Liver (tissue), 9 donors: Measurements from ENCODE around the gene SMAD9. TPM values are rescaled to one million over a fixed set of nuclear protein-coding genes. Genes with fewer than 3 reads are reported as not detected.

ENCODE experiments used
- DNase-seq: peaks from one replicate; pipeline ENCODE4 v3.0.0-alpha.2; 2017; ENCODE audit warnings: low spot score
- H3K27ac ChIP-seq, 2 donors: one replicate each; pipeline ENCODE4 v1.7.0; 2013; ENCODE audit warnings: inconsistent platforms in 2 of 2, low read length in 2 of 2, control low read depth in 1 of 2, low read depth in 1 of 2, mild to moderate bottlenecking in 1 of 2
- H3K27me3 ChIP-seq, 4 donors: one replicate each; pipeline versions ENCODE4 v1.6.1 to v1.7.0; 2013; ENCODE audit warnings: low read length in 3 of 4, inconsistent platforms in 1 of 4, mild to moderate bottlenecking in 1 of 4, moderate library complexity in 1 of 4; ENCODE audit not compliant: control insufficient read depth in 4 of 4, insufficient read depth in 4 of 4
- H3K36me3 ChIP-seq, 4 donors: one replicate each; pipeline versions ENCODE4 v1.6.1 to v1.7.0; 2013; ENCODE audit warnings: low read length in 3 of 4, mild to moderate bottlenecking in 3 of 4, low read depth in 1 of 4, moderate library complexity in 1 of 4; ENCODE audit not compliant: control insufficient read depth in 4 of 4, insufficient read depth in 3 of 4
- H3K4me1 ChIP-seq, 4 donors: one replicate each; pipeline versions ENCODE4 v1.6.1 to v1.7.0; 2013; ENCODE audit warnings: low read length in 3 of 4, mild to moderate bottlenecking in 3 of 4, moderate library complexity in 1 of 4; ENCODE audit not compliant: control insufficient read depth in 4 of 4, insufficient read depth in 4 of 4
- H3K4me3 ChIP-seq, 3 donors: one replicate each; pipeline versions ENCODE4 v1.6.1 to v1.7.0; 2013; ENCODE audit warnings: low read length in 3 of 3, control low read depth in 1 of 3, low read depth in 1 of 3, mild to moderate bottlenecking in 1 of 3
- H3K9ac ChIP-seq, 2 donors: one replicate each; pipeline ENCODE4 v1.7.0; 2013; ENCODE audit warnings: low read length in 2 of 2, mild to moderate bottlenecking in 2 of 2, moderate library complexity in 2 of 2, control low read depth in 1 of 2, low read depth in 1 of 2
- H3K9me3 ChIP-seq, 4 donors: one replicate each; pipeline versions ENCODE4 v1.6.1 to v1.7.0; 2013; ENCODE audit warnings: low read length in 3 of 4; ENCODE audit not compliant: control insufficient read depth in 4 of 4
- ATF3 ChIP-seq: IDR thresholded peaks from 2 replicates; pipeline ENCODE4 v1.6.1; 2016; ENCODE audit warnings: antibody characterized with exemption
- CTCF ChIP-seq: fragments of 150-350 bp; IDR thresholded peaks from 2 replicates; pipeline ENCODE4 v1.5.1; 2017; ENCODE audit warnings: improper control_type of control experiment, low read depth, low read length; ENCODE audit not compliant: missing input control
- EGR1 ChIP-seq, 2 donors: IDR thresholded peaks; 2 replicates each; pipeline ENCODE4 v1.6.1; 2016 to 2018; ENCODE audit warnings: antibody characterized with exemption in 2 of 2, low read depth in 2 of 2
- FOXA1 ChIP-seq: IDR thresholded peaks from 2 replicates; pipeline ENCODE4 v1.6.1; 2016; ENCODE audit warnings: antibody characterized with exemption
- GABPA ChIP-seq, 2 donors: IDR thresholded peaks in 1 of 2; conservative IDR thresholded peaks in 1 of 2; 2 replicates each; pipeline ENCODE4 v1.6.1; 2016; ENCODE audit warnings: antibody characterized with exemption in 2 of 2, mild to moderate bottlenecking in 1 of 2, moderate library complexity in 1 of 2
- HNF4A ChIP-seq, 2 donors: conservative IDR thresholded peaks; 2 replicates each; pipeline ENCODE4 v1.6.1; 2016; ENCODE audit warnings: antibody characterized with exemption in 2 of 2, mild to moderate bottlenecking in 2 of 2
- HNF4G ChIP-seq: IDR thresholded peaks from 2 replicates; pipeline ENCODE4 v1.6.1; 2016; ENCODE audit warnings: antibody characterized with exemption
- JUND ChIP-seq, 2 donors: IDR thresholded peaks; 2 replicates each; pipeline ENCODE4 v1.6.1; 2016; ENCODE audit warnings: antibody characterized with exemption in 2 of 2
- NR2F2 ChIP-seq: IDR thresholded peaks from 2 replicates; pipeline ENCODE4 v1.6.1; 2016; ENCODE audit warnings: antibody characterized with exemption
- RAD21 ChIP-seq, 2 donors: IDR thresholded peaks; 2 replicates each; pipeline ENCODE4 v1.6.1; 2016; ENCODE audit warnings: antibody characterized with exemption in 2 of 2, mild to moderate bottlenecking in 2 of 2
- REST ChIP-seq: IDR thresholded peaks from 2 replicates; pipeline ENCODE4 v1.6.1; 2016; ENCODE audit warnings: antibody characterized with exemption, mild to moderate bottlenecking
- RXRA ChIP-seq, 2 donors: IDR thresholded peaks; 2 replicates each; pipeline ENCODE4 v1.6.1; 2017 to 2018; ENCODE audit warnings: antibody characterized with exemption in 2 of 2, mild to moderate bottlenecking in 1 of 2
- SP1 ChIP-seq: IDR thresholded peaks from 2 replicates; pipeline ENCODE4 v1.6.1; 2018; ENCODE audit warnings: antibody characterized with exemption, mild to moderate bottlenecking
- TAF1 ChIP-seq: conservative IDR thresholded peaks from 2 replicates; pipeline ENCODE4 v1.6.1; 2016; ENCODE audit warnings: antibody characterized with exemption, mild to moderate bottlenecking
- YY1 ChIP-seq: IDR thresholded peaks from 2 replicates; pipeline ENCODE4 v1.6.1; 2016; ENCODE audit warnings: antibody characterized with exemption, mild to moderate bottlenecking
- ZBTB33 ChIP-seq: IDR thresholded peaks from 2 replicates; pipeline ENCODE4 v1.6.1; 2016; ENCODE audit warnings: antibody characterized with exemption
- WGBS: extraction: QIAGEN DNeasy Blood & Tissue Kit; methylation state at CpG from one replicate; pipeline ENCODE4 v1.1.7; 2013; 5-methylcytosine and 5-hydroxymethylcytosine counted together
- polyA plus RNA-seq, 2 donors: library from polyadenylated mRNA; stranded (reverse) in 1 of 2; unstranded in 1 of 2; fragments of 200-250 nt in 1 of 2; fragments of >200 nt in 1 of 2; fragmentation: Nextera tagmentation in 1 of 2; extraction: Ambion mirVana in 1 of 2; gene quantifications; one replicate each; pipeline versions ENCODE4 v1.2.1 to v1.2.3, GENCODE V29; 2013 to 2015
- total RNA-seq, 2 donors: library from RNA; depleted of rRNA; stranded (reverse); fragments of >200 nt; gene quantifications; one replicate each; pipeline ENCODE4 v1.2.3, GENCODE V29; 2014
- TF ChIP-seq, protein P1 (sequence below): IDR thresholded peaks from 2 replicates; pipeline ENCODE4 v1.6.1; 2016; ENCODE audit warnings: antibody characterized with exemption
- donor health status: healthy.
- donor health status: healthy.
- donor health status: healthy.
- donor health status: healthy.
- donor health status: healthy.

Gene SMAD9
- total and polyA plus RNA-seq, 4 donors = 0.51 to 1.3 (median 0.95) TPM

DNA sequence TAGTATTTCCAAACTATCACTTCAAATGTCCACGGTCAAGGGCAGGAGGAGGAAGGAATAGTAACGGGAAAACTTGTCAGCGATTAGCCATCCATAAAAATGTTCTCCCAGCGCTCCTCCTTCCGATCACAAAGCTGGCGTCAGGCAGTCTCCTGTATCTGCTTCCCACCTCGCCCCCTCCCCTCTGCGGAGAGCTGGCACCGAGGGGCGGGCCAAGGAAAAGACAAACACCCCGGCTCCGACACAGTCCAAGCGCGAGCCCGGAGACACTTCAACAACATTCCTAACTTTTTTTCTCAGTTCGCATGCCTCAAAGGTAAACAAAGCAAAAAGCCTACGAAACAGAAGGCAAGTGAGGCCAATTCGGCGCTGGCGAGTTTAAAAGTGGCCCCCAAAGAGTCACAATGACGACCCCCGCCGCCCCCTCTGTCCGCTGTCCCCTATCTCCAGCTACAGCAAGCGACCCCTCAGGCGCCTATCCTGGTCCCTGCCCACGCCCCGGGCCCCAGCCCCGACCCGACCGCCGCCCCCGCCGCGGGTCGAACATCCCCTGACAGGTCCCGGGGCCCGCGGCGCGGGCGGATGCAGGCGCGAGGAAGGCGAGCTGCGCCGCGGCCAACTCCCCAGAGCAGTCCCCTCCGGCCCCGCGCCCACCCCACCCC is 736 bp downstream of the SMAD9 start (continued):
- TF ChIP-seq REST (no peak), ATF3 (no peak), SP1 (no peak)
- TF ChIP-seq, protein P1, sequence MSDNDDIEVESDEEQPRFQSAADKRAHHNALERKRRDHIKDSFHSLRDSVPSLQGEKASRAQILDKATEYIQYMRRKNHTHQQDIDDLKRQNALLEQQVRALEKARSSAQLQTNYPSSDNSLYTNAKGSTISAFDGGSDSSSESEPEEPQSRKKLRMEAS = no peak

GRCh38 chr13:36918246-36919131 is 1.5 kb downstream of the SMAD9 start:
- 40% methylated on average over 12 of the region's 12 CpGs for WGBS
- H3K27ac ChIP-seq = peak overlapping the region in 1 of 2 donors; percentile 50
- TF ChIP-seq TAF1 = no peak
- no peak for TF ChIP-seq YY1
- TF ChIP-seq ATF3 = no peak
- no peak for TF ChIP-seq JUND (IDR thresholded peaks at IDR 0.05)
- no peak for TF ChIP-seq NR2F2
- no peak for TF ChIP-seq GABPA (IDR thresholded peaks at IDR 0.05 in 1 of 2, conservative IDR thresholded peaks at IDR 0.05 in 1 of 2)
- TF ChIP-seq RAD21 (IDR thresholded peaks at IDR 0.05) = no peak
- TF ChIP-seq RXRA (IDR thresholded peaks at IDR 0.05) = no peak
- TF ChIP-seq, protein P1 = no peak
- no peak for TF ChIP-seq SP1
- TF ChIP-seq REST = no peak
- TF ChIP-seq CTCF = no peak
- no peak for TF ChIP-seq ZBTB33
- no peak for TF ChIP-seq HNF4G
- no peak for TF ChIP-seq FOXA1
- no peak for TF ChIP-seq HNF4A (conservative IDR thresholded peaks at IDR 0.05)
- no peak for TF ChIP-seq EGR1 (IDR thresholded peaks at IDR 0.05; ENCODE audit: low read depth in 2 of 2)
- no peaks in the 10 kb centered on the region for H3K9me3 ChIP-seq
- peaks cover 2 to 7% (median 3%) of the 10 kb centered on the region in 4 donors for H3K27me3 ChIP-seq
- H3K4me1 ChIP-seq = peaks cover 4 to 9% (median 6%) of the 10 kb centered on the region in 4 donors
- peak overlapping the region in 1 of 2 donors; percentile 28 for H3K9ac ChIP-seq
- no peak for DNase-seq
- peak overlapping the region in 2 of 3 donors; percentile 53 to 74 for H3K4me3 ChIP-seq
- no peaks in the 10 kb centered on the region for H3K36me3 ChIP-seq
